ENCODE data around the gene FEN1. TPM values are rescaled to one million over a fixed set of nuclear protein-coding genes. Genes with fewer than 3 reads are reported as not detected.

Gene FEN1
- total and polyA plus RNA-seq, 2 of the 8 experiments (the other 6 are each of a cell fraction or from before 2014, with no cell fraction given), result 52.6 to 86.1 TPM

GRCh38 chr11:61828629-61829407 lies 36.1 kb downstream of the FEN1 start:
- H3K9me3 ChIP-seq (ENCODE audit: insufficient read depth in 2 of 2, low read depth in 1 of 2, low read length in 1 of 2), result no peaks in the 10 kb centered on the region
- H3K14ac ChIP-seq (ENCODE audit: insufficient read length), result no peak overlapping the region
- H4K5ac ChIP-seq (ENCODE audit: insufficient read length, low read depth, low read length), result peak overlapping the region; percentile 19
- H3K27me3 ChIP-seq (replicated peaks in 1 of 4; ENCODE audit: control insufficient read depth in 3 of 4, extremely low read depth in 1 of 4, insufficient read depth in 3 of 4, low read length in 3 of 4), result no peaks in the 10 kb centered on the region
- peaks cover 29 to 57% of the 10 kb centered on the region in 2 experiments for H3K79me2 ChIP-seq (ENCODE audit: control insufficient read depth in 1 of 2, insufficient read depth in 2 of 2, low read length in 2 of 2)
- H3K4ac ChIP-seq (replicated peaks; ENCODE audit: insufficient read length, low read depth, low read length), result peak overlapping the region; percentile 86
- H4K20me1 ChIP-seq (replicated peaks in 1 of 2; ENCODE audit: control insufficient read depth in 1 of 2, insufficient read depth in 2 of 2, low read length in 2 of 2), result peaks cover 15 to 33% of the 10 kb centered on the region in 2 experiments
- H4K8ac ChIP-seq (ENCODE audit: extremely low read depth, insufficient read depth, low read length), result peak overlapping the region; percentile 91; the same call in 1 of the 2 replicates
- H4K91ac ChIP-seq (replicated peaks; ENCODE audit: insufficient read length, low read length), result peak overlapping the region; percentile 91
- peaks cover 15% of the 10 kb centered on the region for H3K79me1 ChIP-seq (ENCODE audit: low read depth, low read length)
- peaks cover 14% of the 10 kb centered on the region for H3K23me2 ChIP-seq (ENCODE audit: low read depth, low read length)
- POLR2A ChIA-PET (ENCODE audit: partially characterized antibody), result interaction anchor here (0.7 to 9.9 kb wide), 21 partner anchors 8 to 137 kb away, joined by 3 to 210 read pairs (median 5); partner anchors contain the start of genes FADS1, FEN1 and TMEM258
- peak overlapping the region; percentile 96 to 98 for H3K4me2 ChIP-seq (ENCODE audit: insufficient read depth in 1 of 2, low read depth in 2 of 2, low read length in 2 of 2)
- FAIRE-seq (no peak), DNase-seq (ENCODE audit: low read depth in 1 of 2, low spot score in 2 of 2) (peak in 1 of 2 experiments; percentile 73)
- peak overlapping the region; percentile 82 to 88 (median 84) for H3K9ac ChIP-seq (replicated peaks in 1 of 4; ENCODE audit: extremely low read depth in 1 of 4, low read depth in 3 of 4, low read length in 3 of 4)
- CTCF ChIA-PET (ENCODE audit: partially characterized antibody), result interaction anchor here (0.9 to 3.2 kb wide), 10 partner anchors 9 to 52 kb away, joined by 3 to 16 read pairs (median 4); partner anchors contain the start of gene FADS1
- peak overlapping the region; percentile 100 for H3K18ac ChIP-seq (ENCODE audit: extremely low read depth, low read length)
- H3K36me3 ChIP-seq (ENCODE audit: control insufficient read depth in 2 of 4, insufficient read depth in 4 of 4, low read length in 3 of 4), result peaks cover 0 to 4% (median 4%) of the 10 kb centered on the region in 4 experiments; a peak in 2 of 8 replicates
- peak overlapping the region; percentile 56 for H2BK12ac ChIP-seq (ENCODE audit: low read depth, low read length)
- no peak overlapping the region for H2BK20ac ChIP-seq (ENCODE audit: low read length)
- peaks cover 9 to 39% (median 24%) of the 10 kb centered on the region in 4 experiments for H3K4me1 ChIP-seq (replicated peaks in 1 of 4; ENCODE audit: control insufficient read depth in 3 of 4, insufficient read depth in 4 of 4, low read length in 3 of 4)
- H3K4me3 ChIP-seq (ENCODE audit: extremely low read depth in 1 of 4, insufficient read depth in 2 of 4, low read depth in 3 of 4, low read length in 4 of 4), result peak overlapping the region; percentile 77 to 96 (median 86)
- H2AFZ ChIP-seq (ENCODE audit: low read length), result no peak overlapping the region
- WGBS, 2 experiments (ENCODE audit: extremely low coverage in 1 of 2, insufficient coverage in 1 of 2, insufficient read length in 1 of 2, insufficient replicate concordance in 2 of 2, low coverage in 1 of 2, low lambda C conversion rate in 2 of 2, missing lambda C conversion rate in 1 of 2), result 1% methylated on average over 48 of the region's 55 CpGs; no CpG with 5 or more reads in 1 of the 2 experiments
- peak overlapping the region; percentile 90; the same call in 1 of the 2 replicates for H2BK15ac ChIP-seq (ENCODE audit: low read length)
- peak overlapping the region; percentile 98 for H3K56ac ChIP-seq (replicated peaks; ENCODE audit: insufficient read length, low read depth, low read length)
- no peak overlapping the region for H3K23ac ChIP-seq (ENCODE audit: insufficient read length)
- H3K27ac ChIP-seq (ENCODE audit: low read depth, low read length), result peak overlapping the region; percentile 74
- peak overlapping the region; percentile 66 for H2BK120ac ChIP-seq (replicated peaks; ENCODE audit: low read depth, low read length)
- peak overlapping the region; percentile 71 for H2BK5ac ChIP-seq (ENCODE audit: low read depth, low read length)
- 0 out of 2 replicates have a peak overlapping the region, but pooled peaks have one; percentile 28 for H2AK5ac ChIP-seq (ENCODE audit: low read depth, low read length)
- TF ChIP-seq POLR2A (IDR thresholded peaks at IDR 0.05; ENCODE audit: control extremely low read depth in 1 of 2, low read depth in 2 of 2, low read length in 2 of 2) (peak; percentile 18 to 43), HDAC2 (IDR thresholded peaks at IDR 0.05; ENCODE audit: borderline replicate concordance in 1 of 2, low read depth in 2 of 2, low read length in 2 of 2) (0 out of 4 replicates have a peak, but pooled peaks of 1 of the 2 experiments have one; percentile 26), FOSL1 (IDR thresholded peaks at IDR 0.05; ENCODE audit: insufficient read depth, low read depth, low read length) (no peak), CTBP2 (IDR thresholded peaks at IDR 0.05; ENCODE audit: borderline replicate concordance, insufficient read depth, insufficient read length, low read length) (peak; percentile 62), EGR1 (IDR thresholded peaks at IDR 0.05; ENCODE audit: borderline replicate concordance, low read depth, low read length) (no peak), EZH2 (IDR thresholded peaks at IDR 0.05; ENCODE audit: low read depth, low read length, severe bottlenecking) (no peak)
- TF ChIP-seq, protein P1, sequence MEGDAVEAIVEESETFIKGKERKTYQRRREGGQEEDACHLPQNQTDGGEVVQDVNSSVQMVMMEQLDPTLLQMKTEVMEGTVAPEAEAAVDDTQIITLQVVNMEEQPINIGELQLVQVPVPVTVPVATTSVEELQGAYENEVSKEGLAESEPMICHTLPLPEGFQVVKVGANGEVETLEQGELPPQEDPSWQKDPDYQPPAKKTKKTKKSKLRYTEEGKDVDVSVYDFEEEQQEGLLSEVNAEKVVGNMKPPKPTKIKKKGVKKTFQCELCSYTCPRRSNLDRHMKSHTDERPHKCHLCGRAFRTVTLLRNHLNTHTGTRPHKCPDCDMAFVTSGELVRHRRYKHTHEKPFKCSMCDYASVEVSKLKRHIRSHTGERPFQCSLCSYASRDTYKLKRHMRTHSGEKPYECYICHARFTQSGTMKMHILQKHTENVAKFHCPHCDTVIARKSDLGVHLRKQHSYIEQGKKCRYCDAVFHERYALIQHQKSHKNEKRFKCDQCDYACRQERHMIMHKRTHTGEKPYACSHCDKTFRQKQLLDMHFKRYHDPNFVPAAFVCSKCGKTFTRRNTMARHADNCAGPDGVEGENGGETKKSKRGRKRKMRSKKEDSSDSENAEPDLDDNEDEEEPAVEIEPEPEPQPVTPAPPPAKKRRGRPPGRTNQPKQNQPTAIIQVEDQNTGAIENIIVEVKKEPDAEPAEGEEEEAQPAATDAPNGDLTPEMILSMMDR (IDR thresholded peaks at IDR 0.05; ENCODE audit: control extremely low read depth in 1 of 3, insufficient read depth in 1 of 3, low read depth in 1 of 3, low read length in 3 of 3), result peak in 2 of 3 experiments; percentile 35 to 47; a peak in 3 of 4 replicates
